GM11168 (cell line): ENCODE measurements around the gene AP3S1.

Source experiments
- in situ Hi-C: fragments of 300-500 bp; cut with MboI; formaldehyde crosslinking; loops from one replicate; pipeline ENCODE4 v1.12.0; 2022; ENCODE audit warnings: low sequenced_read_pairs; ENCODE audit not compliant: unreplicated experiment

AP3S1 gene

GRCh38 chr5:115820846-115821245 is 20.9 kb upstream of the AP3S1 start:
- in situ Hi-C loops = no loop called here

- in situ Hi-C loops = loop anchor here (25.0 kb wide), 1 partner anchor 513 kb away; no protein-coding TSS in a partner anchor
These were observed 16.8 kb upstream of the AP3S1 start for GRCh38 chr5:115824983-115825382.

- in situ Hi-C loops = loop anchor here (25.0 kb wide), 1 partner anchor 514 kb away; no protein-coding TSS in a partner anchor
These were observed 15.8 kb upstream of the AP3S1 start for GRCh38 chr5:115825948-115826347.

DNA sequence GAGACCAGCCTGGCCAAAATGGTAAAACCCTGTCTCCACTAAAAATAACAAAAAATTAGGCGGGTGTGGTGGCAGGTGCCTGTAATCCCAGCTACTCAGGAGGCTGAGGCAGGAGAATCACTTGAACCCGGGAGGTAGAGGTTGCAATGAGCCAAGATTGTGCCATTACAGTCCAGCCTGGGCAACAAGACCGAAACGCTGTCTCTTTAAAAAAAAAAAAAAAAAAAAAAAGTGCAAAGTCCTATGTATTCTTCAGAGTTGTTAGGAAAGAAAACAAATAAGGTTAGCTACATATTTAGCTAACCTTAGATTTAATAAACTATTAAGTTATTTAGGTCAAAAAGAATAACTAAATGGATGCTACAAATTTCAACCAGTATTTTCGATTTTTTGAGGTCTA is 11.8 kb upstream of the AP3S1 start:
- in situ Hi-C loops = loop anchor here (25.0 kb wide), 1 partner anchor 518 kb away; no protein-coding TSS in a partner anchor

DNA sequence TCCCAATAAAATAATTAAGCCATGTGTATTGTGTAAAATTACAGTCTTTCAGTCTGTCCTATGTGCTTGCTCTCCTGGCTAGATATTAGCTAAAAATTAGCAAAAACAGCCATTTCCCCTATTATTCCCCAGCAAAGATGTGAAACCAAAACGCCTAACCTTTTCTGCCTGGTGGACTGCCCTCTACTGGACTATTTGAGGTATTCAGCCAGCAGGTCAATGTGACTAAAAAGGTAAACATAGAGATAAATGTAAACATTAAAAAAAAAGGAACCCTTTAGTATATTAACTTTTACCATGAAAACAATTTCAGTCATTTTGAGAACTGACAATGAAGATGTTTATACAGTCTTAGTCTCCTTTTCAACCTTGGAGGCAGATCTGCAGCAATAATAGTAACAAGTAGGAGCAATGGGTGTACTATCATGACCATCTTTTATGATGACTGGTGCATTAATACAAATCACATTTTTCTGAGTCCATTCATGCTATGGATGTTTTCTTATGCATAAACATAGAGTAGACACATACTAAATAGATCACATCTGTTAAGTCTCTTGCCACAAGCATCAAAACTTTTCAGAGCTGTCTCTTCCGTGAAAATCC is 10.5 kb upstream of the AP3S1 start:
- in situ Hi-C loops = loop anchor here (25.0 kb wide), 1 partner anchor 519 kb away; no protein-coding TSS in a partner anchor

DNA sequence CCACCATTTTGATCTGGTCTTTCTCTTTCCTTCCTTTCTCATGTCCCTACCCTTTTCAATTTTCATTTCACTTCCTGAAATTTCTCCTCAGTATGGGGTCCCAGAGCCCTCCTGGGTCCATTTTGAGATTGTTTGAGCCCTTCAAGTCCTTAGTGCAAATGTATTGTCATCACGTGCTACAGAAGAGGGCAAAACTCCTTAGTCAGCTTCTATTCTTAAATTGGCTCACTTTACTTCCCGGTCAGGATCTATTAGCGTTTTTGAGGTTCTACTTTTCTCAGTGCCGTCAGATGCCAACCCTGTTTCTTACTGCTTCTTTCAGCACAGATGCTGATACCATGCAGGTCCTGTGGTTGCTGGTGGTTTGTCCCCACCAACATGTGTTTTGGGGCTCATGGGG is 6.3 kb upstream of the AP3S1 start:
- in situ Hi-C loops = loop anchor here (25.0 kb wide), 1 partner anchor 523 kb away; no protein-coding TSS in a partner anchor

- in situ Hi-C loops = loop anchor here (25.0 kb wide), 1 partner anchor 527 kb away; no protein-coding TSS in a partner anchor
These were observed 2.7 kb upstream of the AP3S1 start for GRCh38 chr5:115838885-115839518.

GRCh38 chr5:115840873-115841272 is 862 bp upstream of the AP3S1 start:
- in situ Hi-C loops = loop anchor here (25.0 kb wide), 1 partner anchor 529 kb away; no protein-coding TSS in a partner anchor

DNA sequence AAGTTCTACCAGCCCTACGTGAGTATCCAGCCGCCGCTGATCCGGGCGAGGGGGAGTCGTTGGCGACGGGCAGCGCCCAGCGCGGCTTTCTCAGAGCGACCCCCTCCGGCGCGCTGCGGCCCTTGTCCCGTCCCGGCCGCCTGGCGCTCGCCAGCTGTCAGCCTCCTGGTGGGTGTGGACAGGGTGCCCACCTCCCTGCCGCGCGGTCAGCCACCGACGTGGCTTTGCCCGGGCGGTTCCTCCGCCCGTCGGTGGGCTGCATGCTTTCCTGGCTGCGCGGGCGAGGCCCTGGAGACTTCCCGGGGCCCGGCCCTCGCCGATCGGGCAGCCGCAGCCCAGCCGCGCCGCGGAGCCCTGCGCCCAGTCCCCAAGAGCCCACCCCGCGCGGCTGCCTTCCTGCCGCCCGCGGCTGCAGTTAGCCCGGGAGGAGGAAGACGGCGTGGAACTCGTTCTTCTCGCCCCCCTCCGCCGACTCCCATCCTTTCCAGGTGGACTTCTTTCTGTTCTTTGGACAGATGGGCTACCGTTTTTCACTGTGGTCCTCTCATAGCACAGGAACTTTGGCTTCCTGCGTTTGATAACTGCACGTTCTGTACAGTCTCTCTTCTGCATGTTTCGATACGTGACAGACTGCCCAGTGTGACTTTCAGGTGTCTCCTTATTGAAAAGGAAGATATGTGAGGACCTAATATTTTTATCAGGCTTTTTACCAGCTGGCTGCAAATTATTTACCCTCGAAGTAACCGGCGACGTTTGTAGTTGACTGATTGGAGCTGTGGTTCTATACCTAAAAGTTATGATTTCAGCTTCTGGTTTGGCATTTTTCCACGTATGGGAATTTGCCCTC is 577 bp downstream of the AP3S1 start:
- in situ Hi-C loops = loop anchor here (25.0 kb wide), 1 partner anchor 530 kb away; no protein-coding TSS in a partner anchor

DNA sequence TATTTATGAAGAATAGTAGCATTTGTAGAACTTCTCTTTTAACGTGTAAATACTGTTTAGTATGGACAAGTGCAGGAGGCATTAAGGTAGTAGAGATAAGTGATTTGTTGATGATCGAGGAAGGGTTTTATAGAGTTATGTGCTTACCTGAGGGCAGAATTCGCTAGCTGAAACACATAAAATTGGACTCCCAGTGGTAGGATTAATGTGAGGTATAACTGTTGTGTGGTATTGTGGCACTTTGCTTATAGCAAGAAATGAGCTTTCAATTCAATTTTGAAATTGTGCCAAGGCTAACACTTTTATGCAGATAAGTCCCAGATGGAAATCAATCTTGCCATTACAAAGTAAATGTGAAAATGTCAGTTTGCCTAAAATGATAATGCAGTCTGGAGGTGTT is 1.2 kb downstream of the AP3S1 start:
- in situ Hi-C loops = loop anchor here (25.0 kb wide), 1 partner anchor 531 kb away; no protein-coding TSS in a partner anchor

- in situ Hi-C loops = loop anchor here (25.0 kb wide), 1 partner anchor 531 kb away; no protein-coding TSS in a partner anchor
These were observed 1.9 kb downstream of the AP3S1 start for GRCh38 chr5:115843444-115844130.

DNA sequence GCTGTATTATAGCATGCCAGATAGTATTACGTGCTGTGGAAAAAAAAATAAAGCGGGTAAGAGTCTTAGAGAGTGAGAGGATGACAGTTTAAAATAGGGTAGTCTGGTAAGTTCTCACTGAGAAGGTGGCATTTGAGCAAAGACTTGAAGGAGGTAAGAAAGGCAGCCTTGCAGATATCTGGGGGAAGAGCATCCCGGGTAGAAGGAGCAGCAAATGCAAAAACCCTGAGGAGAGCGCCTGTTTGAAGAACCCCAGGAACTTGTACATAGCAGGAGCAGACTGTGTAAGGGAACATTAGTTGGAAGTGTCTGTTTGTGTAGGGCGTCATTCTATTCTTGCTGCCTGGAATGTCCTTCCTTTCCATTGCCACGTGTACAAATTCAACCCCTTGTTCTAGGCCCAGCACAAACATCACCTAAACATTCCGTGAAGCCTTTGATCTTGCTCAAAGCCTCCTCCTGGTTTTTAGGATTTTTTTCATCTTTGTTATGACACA is 2.6 kb downstream of the AP3S1 start:
- in situ Hi-C loops = loop anchor here (25.0 kb wide), 1 partner anchor 532 kb away; no protein-coding TSS in a partner anchor

GRCh38 chr5:115847290-115847689 is 5.6 kb downstream of the AP3S1 start:
- in situ Hi-C loops = loop anchor here (25.0 kb wide), 1 partner anchor 535 kb away; no protein-coding TSS in a partner anchor

DNA sequence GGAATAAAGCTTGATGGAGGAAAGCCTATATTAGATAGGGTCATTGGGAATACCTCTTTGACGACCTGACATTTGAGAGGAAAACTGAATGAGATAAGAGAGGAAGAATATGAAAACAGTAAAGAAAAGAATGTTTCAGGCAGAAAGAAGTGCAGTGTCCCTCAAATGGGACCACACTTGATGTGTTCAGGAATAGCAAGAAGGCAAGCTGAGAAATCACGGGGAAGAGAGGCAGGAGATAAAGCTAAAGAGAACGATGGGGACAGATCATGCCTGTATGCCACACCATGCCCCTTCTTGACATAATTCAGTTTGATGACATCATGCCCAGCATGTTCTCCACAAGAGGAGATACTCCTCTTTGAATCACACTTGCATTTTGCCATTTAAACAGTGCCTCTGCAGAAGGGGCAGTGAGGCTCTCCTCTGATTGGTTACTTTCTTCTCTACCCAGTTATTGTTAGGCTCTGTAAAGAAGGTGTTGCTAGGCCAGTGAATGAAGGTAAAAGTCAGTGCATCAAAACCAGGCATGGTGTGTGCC is 7.6 kb downstream of the AP3S1 start:
- in situ Hi-C loops = loop anchor here (25.0 kb wide), 1 partner anchor 537 kb away; no protein-coding TSS in a partner anchor

- in situ Hi-C loops = loop anchor here (25.0 kb wide), 1 partner anchor 211 kb away; no protein-coding TSS in a partner anchor
These were observed 9.1 kb downstream of the AP3S1 start for GRCh38 chr5:115850744-115851416.

GRCh38 chr5:115854139-115854538 is 12.4 kb downstream of the AP3S1 start:
- in situ Hi-C loops = loop anchor here (25.0 kb wide), 1 partner anchor 208 kb away; no protein-coding TSS in a partner anchor

- in situ Hi-C loops = loop anchor here (25.0 kb wide), 1 partner anchor 206 kb away; no protein-coding TSS in a partner anchor
These were observed 14.2 kb downstream of the AP3S1 start for GRCh38 chr5:115855959-115856358.

- in situ Hi-C loops = loop anchor here (25.0 kb wide), 1 partner anchor 205 kb away; no protein-coding TSS in a partner anchor
These were observed 15.3 kb downstream of the AP3S1 start for GRCh38 chr5:115857057-115857479.
